WTC11 (cell line): ENCODE measurements around the gene NEDD4.

Source experiments
- ATF6 ChIP-seq: sonication (generic); formaldehyde crosslinking; IDR thresholded peaks from 2 replicates; pipeline ENCODE4 v1.8.1; 2023; ENCODE audit warnings: mild to moderate bottlenecking, missing genetic modification reagents
- CREB1 ChIP-seq: sonication (generic); formaldehyde crosslinking; IDR thresholded peaks from 2 replicates; pipeline ENCODE4 v1.8.0; 2023; ENCODE audit warnings: mild to moderate bottlenecking, missing genetic modification reagents
- CTCF ChIP-seq: fragments of 200-600 bp; IDR thresholded peaks from 2 replicates; pipeline ENCODE4 v1.8.0; 2022; ENCODE audit warnings: antibody characterized with exemption

GRCh38 chr15:55861115-55861514 lies 132.3 kb downstream of the NEDD4 start:
- no peak for TF ChIP-seq CTCF
- TF ChIP-seq ATF6 (CRISPR knock-in tag): no peak
- no peak for TF ChIP-seq CREB1
